ENCODE measurements around the gene RPS27L. TPM values are rescaled to one million over a fixed set of nuclear protein-coding genes. Genes with fewer than 3 reads are reported as not detected.

The RPS27L gene
- total and polyA plus RNA-seq, 2 experiments from 2014 or later, result 85.9 to 1,011 TPM

DNA sequence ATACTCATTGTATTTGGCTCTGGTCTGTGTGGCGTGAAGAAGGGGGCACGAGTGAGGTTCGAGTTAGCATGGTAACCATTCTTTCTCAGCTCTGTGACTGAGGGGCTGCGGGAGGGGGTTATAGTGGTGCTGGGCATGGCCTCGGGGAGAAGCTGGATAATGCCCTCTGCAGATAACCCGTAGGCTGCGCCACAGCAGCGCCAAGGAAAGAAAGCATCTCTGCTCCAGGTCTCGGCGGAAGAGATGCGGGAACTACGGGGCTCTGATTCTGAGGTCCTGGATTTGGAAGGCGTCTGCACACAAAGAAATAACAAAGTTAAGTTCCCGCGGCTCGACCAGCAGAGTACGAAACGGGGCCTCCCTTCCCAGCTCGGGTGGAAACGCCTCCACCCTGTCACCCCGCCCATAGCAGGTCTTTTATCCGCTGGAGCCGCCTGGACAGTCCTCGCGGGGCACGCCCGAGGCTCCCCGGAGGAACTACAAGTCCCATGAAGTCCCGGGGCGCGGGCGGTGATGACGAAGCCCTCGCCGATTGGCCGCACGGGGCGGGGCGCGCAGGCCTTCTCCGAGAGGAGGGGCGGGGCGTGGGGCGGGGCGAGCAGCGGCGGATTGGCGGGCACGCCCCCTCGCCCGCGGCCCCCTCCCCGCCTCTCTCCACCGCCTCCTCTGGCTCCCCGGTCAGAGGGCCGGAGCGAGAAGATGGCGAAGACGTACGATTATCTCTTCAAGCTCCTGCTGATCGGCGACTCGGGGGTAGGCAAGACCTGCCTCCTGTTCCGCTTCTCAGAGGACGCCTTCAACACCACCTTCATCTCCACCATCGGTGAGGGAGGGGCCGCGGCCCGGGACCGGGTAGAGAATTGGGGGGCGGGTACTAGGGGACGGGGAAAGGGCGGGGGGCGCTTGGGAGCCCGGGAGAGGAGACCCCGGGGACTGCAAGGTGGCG lies 31.9 kb upstream of the RPS27L start, which contains the start of gene RAB8B (continued):
- peak; percentile 96 for TF ChIP-seq CREB1 (CRISPR knock-in tag; IDR thresholded peaks at IDR 0.05; ENCODE audit: low read depth)

DNA sequence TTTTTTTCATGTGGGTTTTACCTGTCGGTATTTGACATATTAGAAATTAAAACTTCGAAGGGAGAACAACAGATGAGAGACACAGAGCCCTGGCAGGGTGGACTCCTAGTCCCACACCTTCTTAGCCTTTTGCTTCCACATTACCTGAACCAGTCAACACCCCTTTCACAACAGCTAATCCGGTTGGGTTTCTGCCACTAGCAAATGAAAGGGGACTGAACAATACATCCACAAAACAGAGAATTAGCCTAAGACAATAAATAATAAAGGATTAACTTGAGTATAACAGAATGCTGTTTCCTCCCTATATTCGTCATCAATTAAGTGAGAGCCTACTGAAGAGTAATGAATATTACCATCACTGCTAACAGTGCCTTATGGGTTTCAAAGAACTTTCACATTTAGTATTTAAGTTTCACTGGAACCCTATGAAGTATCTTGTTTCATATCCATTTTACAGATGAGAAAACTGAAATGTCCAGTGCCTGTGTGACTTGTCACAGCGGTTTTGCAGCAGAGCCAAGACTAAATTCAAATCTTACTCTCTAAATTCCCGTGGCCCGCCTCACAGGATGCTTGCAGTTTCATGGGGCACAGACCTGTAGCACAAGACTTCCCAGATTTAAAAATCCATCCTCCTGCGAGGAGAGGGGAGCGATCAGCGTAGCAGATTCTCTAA lies 31.1 kb upstream of the RPS27L start:
- peak overlapping the region; percentile 91 for H3K27ac ChIP-seq (ENCODE audit: low read depth)
- no peaks in the 10 kb centered on the region for H3K9me2 ChIP-seq (ENCODE audit: insufficient read depth)
- peak overlapping the region; percentile 89 for H3K4me3 ChIP-seq
- Mint-ChIP-seq H3K9me3 (no peaks in the 10 kb centered on the region), H3K27me3 (ENCODE audit: insufficient read depth, low read depth, poor library complexity) (peaks cover 9% of the 10 kb centered on the region), H3K27ac (peak overlapping the region; percentile 97), H3K4me1 (peaks cover 32% of the 10 kb centered on the region), H3K36me3 (ENCODE audit: low read depth) (no peaks in the 10 kb centered on the region), H3K4me3 (peak overlapping the region; percentile 88)
- ATAC-seq (peak; percentile 17), DNase-seq (ENCODE audit: low spot score) (no peak)
- peaks cover 36% of the 10 kb centered on the region for H3K4me1 ChIP-seq (ENCODE audit: insufficient read depth)
- H2AFZ ChIP-seq, result peak overlapping the region; percentile 99
- H3K79me2 ChIP-seq (replicated peaks; ENCODE audit: insufficient read depth), result peaks cover 38% of the 10 kb centered on the region
- H3K27me3 ChIP-seq (ENCODE audit: insufficient read depth), result no peaks in the 10 kb centered on the region
- 0 out of 2 replicates have a peak, but pooled peaks cover 5% of the 10 kb centered on the region for H4K20me1 ChIP-seq (replicated peaks; ENCODE audit: insufficient read depth)
- no peaks in the 10 kb centered on the region for H3K36me3 ChIP-seq (ENCODE audit: insufficient read depth)
- peak overlapping the region; percentile 90 for H3K4me2 ChIP-seq
- H3F3A ChIP-seq (replicated peaks; ENCODE audit: low read depth), result no peaks in the 10 kb centered on the region; the same call in 1 of the 2 replicates
- TF ChIP-seq CREB1 (CRISPR knock-in tag; IDR thresholded peaks at IDR 0.05; ENCODE audit: low read depth), result no peak
- no peak for TF ChIP-seq POLR2AphosphoS5 (IDR thresholded peaks at IDR 0.05; ENCODE audit: low read depth)
- no peak for TF ChIP-seq NANOG (IDR thresholded peaks at IDR 0.05; ENCODE audit: borderline replicate concordance)
- TF ChIP-seq, protein P1, sequence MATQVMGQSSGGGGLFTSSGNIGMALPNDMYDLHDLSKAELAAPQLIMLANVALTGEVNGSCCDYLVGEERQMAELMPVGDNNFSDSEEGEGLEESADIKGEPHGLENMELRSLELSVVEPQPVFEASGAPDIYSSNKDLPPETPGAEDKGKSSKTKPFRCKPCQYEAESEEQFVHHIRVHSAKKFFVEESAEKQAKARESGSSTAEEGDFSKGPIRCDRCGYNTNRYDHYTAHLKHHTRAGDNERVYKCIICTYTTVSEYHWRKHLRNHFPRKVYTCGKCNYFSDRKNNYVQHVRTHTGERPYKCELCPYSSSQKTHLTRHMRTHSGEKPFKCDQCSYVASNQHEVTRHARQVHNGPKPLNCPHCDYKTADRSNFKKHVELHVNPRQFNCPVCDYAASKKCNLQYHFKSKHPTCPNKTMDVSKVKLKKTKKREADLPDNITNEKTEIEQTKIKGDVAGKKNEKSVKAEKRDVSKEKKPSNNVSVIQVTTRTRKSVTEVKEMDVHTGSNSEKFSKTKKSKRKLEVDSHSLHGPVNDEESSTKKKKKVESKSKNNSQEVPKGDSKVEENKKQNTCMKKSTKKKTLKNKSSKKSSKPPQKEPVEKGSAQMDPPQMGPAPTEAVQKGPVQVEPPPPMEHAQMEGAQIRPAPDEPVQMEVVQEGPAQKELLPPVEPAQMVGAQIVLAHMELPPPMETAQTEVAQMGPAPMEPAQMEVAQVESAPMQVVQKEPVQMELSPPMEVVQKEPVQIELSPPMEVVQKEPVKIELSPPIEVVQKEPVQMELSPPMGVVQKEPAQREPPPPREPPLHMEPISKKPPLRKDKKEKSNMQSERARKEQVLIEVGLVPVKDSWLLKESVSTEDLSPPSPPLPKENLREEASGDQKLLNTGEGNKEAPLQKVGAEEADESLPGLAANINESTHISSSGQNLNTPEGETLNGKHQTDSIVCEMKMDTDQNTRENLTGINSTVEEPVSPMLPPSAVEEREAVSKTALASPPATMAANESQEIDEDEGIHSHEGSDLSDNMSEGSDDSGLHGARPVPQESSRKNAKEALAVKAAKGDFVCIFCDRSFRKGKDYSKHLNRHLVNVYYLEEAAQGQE (IDR thresholded peaks at IDR 0.05; ENCODE audit: unreplicated experiment), result no peak
- TF ChIP-seq, protein P2, sequence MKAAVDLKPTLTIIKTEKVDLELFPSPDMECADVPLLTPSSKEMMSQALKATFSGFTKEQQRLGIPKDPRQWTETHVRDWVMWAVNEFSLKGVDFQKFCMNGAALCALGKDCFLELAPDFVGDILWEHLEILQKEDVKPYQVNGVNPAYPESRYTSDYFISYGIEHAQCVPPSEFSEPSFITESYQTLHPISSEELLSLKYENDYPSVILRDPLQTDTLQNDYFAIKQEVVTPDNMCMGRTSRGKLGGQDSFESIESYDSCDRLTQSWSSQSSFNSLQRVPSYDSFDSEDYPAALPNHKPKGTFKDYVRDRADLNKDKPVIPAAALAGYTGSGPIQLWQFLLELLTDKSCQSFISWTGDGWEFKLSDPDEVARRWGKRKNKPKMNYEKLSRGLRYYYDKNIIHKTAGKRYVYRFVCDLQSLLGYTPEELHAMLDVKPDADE (IDR thresholded peaks at IDR 0.05), result no peak
- TF ChIP-seq, protein P3, sequence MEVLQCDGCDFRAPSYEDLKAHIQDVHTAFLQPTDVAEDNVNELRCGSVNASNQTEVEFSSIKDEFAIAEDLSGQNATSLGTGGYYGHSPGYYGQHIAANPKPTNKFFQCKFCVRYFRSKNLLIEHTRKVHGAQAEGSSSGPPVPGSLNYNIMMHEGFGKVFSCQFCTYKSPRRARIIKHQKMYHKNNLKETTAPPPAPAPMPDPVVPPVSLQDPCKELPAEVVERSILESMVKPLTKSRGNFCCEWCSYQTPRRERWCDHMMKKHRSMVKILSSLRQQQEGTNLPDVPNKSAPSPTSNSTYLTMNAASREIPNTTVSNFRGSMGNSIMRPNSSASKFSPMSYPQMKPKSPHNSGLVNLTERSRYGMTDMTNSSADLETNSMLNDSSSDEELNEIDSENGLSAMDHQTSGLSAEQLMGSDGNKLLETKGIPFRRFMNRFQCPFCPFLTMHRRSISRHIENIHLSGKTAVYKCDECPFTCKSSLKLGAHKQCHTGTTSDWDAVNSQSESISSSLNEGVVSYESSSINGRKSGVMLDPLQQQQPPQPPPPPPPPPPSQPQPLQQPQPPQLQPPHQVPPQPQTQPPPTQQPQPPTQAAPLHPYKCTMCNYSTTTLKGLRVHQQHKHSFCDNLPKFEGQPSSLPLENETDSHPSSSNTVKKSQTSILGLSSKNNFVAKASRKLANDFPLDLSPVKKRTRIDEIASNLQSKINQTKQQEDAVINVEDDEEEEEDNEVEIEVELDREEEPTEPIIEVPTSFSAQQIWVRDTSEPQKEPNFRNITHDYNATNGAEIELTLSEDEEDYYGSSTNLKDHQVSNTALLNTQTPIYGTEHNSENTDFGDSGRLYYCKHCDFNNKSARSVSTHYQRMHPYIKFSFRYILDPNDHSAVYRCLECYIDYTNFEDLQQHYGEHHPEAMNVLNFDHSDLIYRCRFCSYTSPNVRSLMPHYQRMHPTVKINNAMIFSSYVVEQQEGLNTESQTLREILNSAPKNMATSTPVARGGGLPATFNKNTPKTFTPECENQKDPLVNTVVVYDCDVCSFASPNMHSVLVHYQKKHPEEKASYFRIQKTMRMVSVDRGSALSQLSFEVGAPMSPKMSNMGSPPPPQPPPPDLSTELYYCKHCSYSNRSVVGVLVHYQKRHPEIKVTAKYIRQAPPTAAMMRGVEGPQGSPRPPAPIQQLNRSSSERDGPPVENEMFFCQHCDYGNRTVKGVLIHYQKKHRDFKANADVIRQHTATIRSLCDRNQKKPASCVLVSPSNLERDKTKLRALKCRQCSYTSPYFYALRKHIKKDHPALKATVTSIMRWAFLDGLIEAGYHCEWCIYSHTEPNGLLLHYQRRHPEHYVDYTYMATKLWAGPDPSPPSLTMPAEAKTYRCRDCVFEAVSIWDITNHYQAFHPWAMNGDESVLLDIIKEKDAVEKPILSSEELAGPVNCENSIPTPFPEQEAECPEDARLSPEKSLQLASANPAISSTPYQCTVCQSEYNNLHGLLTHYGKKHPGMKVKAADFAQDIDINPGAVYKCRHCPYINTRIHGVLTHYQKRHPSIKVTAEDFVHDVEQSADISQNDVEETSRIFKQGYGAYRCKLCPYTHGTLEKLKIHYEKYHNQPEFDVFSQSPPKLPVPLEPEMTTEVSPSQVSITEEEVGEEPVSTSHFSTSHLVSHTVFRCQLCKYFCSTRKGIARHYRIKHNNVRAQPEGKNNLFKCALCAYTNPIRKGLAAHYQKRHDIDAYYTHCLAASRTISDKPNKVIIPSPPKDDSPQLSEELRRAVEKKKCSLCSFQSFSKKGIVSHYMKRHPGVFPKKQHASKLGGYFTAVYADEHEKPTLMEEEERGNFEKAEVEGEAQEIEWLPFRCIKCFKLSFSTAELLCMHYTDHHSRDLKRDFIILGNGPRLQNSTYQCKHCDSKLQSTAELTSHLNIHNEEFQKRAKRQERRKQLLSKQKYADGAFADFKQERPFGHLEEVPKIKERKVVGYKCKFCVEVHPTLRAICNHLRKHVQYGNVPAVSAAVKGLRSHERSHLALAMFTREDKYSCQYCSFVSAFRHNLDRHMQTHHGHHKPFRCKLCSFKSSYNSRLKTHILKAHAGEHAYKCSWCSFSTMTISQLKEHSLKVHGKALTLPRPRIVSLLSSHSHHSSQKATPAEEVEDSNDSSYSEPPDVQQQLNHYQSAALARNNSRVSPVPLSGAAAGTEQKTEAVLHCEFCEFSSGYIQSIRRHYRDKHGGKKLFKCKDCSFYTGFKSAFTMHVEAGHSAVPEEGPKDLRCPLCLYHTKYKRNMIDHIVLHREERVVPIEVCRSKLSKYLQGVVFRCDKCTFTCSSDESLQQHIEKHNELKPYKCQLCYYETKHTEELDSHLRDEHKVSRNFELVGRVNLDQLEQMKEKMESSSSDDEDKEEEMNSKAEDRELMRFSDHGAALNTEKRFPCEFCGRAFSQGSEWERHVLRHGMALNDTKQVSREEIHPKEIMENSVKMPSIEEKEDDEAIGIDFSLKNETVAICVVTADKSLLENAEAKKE (CRISPR knock-in tag; IDR thresholded peaks at IDR 0.05), result no peak
- no peak for TF ChIP-seq EZH2phosphoT487 (IDR thresholded peaks at IDR 0.05; ENCODE audit: unreplicated experiment)
- TF ChIP-seq STAT1 (IDR thresholded peaks at IDR 0.05; ENCODE audit: unreplicated experiment), result no peak
- TF ChIP-seq JUNB (IDR thresholded peaks at IDR 0.05; ENCODE audit: unreplicated experiment), result no peak
- no peak for TF ChIP-seq ZNF114 (CRISPR knock-in tag; IDR thresholded peaks at IDR 0.05)
- TF ChIP-seq EZH2 (IDR thresholded peaks at IDR 0.05; ENCODE audit: low read depth, unreplicated experiment), result no peak

All from GM23338 (cell line).